ENCODE measurements around the gene KCNH2.

- TF ChIP-seq CTCF (IDR thresholded peaks at IDR 0.05) (no peak), POLR2A (IDR thresholded peaks at IDR 0.05) (no peak)
These were observed 30.0 kb upstream of the KCNH2 start for GRCh38 chr7:151008143-151008510.
